HepG2 (cell line): ENCODE results near the gene INTS15. TPM values are rescaled to one million over a fixed set of nuclear protein-coding genes. Genes with fewer than 3 reads are reported as not detected.

ENCODE experiments used
- ADNP ChIP-seq: sonication (generic); formaldehyde crosslinking; IDR thresholded peaks from 2 replicates; pipeline ENCODE4 v1.4.0; 2020; ENCODE audit warnings: missing genetic modification reagents
- FOSL2 ChIP-seq: sonication (generic); formaldehyde crosslinking; IDR thresholded peaks from 2 replicates; pipeline ENCODE4 v1.4.0; 2020; ENCODE audit warnings: missing genetic modification reagents
- FOXO1 ChIP-seq: sonication (generic); formaldehyde crosslinking; IDR thresholded peaks from 2 replicates; pipeline ENCODE4 v1.4.0; 2020; ENCODE audit warnings: missing genetic modification reagents
- JDP2 ChIP-seq: sonication (generic); formaldehyde crosslinking; IDR thresholded peaks from 2 replicates; pipeline ENCODE4 v1.8.1; 2022; ENCODE audit warnings: missing genetic modification reagents, borderline replicate concordance
- NCOA5 ChIP-seq: sonication (generic); formaldehyde crosslinking; IDR thresholded peaks from 2 replicates; pipeline ENCODE4 v1.4.0; 2020; ENCODE audit warnings: missing genetic modification reagents
- NFE2L1 ChIP-seq: sonication (generic); formaldehyde crosslinking; IDR thresholded peaks from 2 replicates; pipeline ENCODE4 v1.4.0; 2020; ENCODE audit warnings: missing genetic modification reagents, mild to moderate bottlenecking, borderline replicate concordance
- RFX3 ChIP-seq: IDR thresholded peaks from 2 replicates; pipeline ENCODE4 v1.6.1; 2016; ENCODE audit warnings: missing biosample characterization, missing genetic modification reagents
- RFXANK ChIP-seq: IDR thresholded peaks from 2 replicates; pipeline ENCODE4 v1.6.1; 2016
- SRF ChIP-seq: IDR thresholded peaks from 2 replicates; pipeline ENCODE4 v1.6.1; 2011; ENCODE audit warnings: mild to moderate bottlenecking, low read depth, low read length, moderate library complexity
- TBL1XR1 ChIP-seq: fragments of 150-350 bp; IDR thresholded peaks from 2 replicates; pipeline ENCODE4 v1.6.1; 2014; ENCODE audit warnings: borderline replicate concordance, low read length; ENCODE audit not compliant: partially characterized antibody
- TBX2 ChIP-seq: sonication (generic); formaldehyde crosslinking; IDR thresholded peaks from 2 replicates; pipeline ENCODE4 v1.5.0; 2020; ENCODE audit warnings: missing genetic modification reagents, mild to moderate bottlenecking, borderline replicate concordance
- THAP11 ChIP-seq: IDR thresholded peaks from 2 replicates; pipeline ENCODE4 v1.6.1; 2016; ENCODE audit warnings: missing biosample characterization, missing genetic modification reagents
- ZFP41 ChIP-seq: sonication (generic); formaldehyde crosslinking; IDR thresholded peaks from 2 replicates; pipeline ENCODE4 v1.4.0; 2020; ENCODE audit warnings: mild to moderate bottlenecking, missing genetic modification reagents, borderline replicate concordance
- ZNF260 ChIP-seq: sonication (generic); formaldehyde crosslinking; IDR thresholded peaks from 2 replicates; pipeline ENCODE4 v1.4.0; 2020; ENCODE audit warnings: missing genetic modification reagents, low read depth, mild to moderate bottlenecking, borderline replicate concordance
- ZNF317 ChIP-seq: sonication (generic); formaldehyde crosslinking; IDR thresholded peaks from 2 replicates; pipeline ENCODE4 v1.5.0; 2020; ENCODE audit warnings: mild to moderate bottlenecking, missing genetic modification reagents
- ZNF552 ChIP-seq: sonication (generic); formaldehyde crosslinking; IDR thresholded peaks from 2 replicates; pipeline ENCODE4 v1.9.0; 2022; ENCODE audit warnings: missing genetic modification reagents, mild to moderate bottlenecking, borderline replicate concordance
- ZNF556 ChIP-seq: sonication (generic); formaldehyde crosslinking; IDR thresholded peaks from 2 replicates; pipeline ENCODE4 v1.4.0; 2020; ENCODE audit warnings: mild to moderate bottlenecking, missing genetic modification reagents, borderline replicate concordance
- ZNF891 ChIP-seq: sonication (generic); formaldehyde crosslinking; IDR thresholded peaks from 2 replicates; pipeline ENCODE4 v1.5.0; 2020; ENCODE audit warnings: mild to moderate bottlenecking, missing genetic modification reagents
- polyA plus RNA-seq, 8 experiments: library from polyadenylated mRNA; depleted of rRNA in 3 of 8; stranded (reverse) in 7 of 8; unstranded in 1 of 8; fragments of >200 nt; fragmentation: Illumina TruSeq in 4 of 8; extraction: Trizol in 4 of 8; gene quantifications; 2 replicates each; pipeline versions ENCODE4 v1.2.1 to v1.2.3, GENCODE V29; 2011 to 2016; ENCODE audit warnings: low read depth in 4 of 8, missing spikeins in 1 of 8, mixed read lengths in 1 of 8; ENCODE audit not compliant: insufficient read depth in 1 of 8
- total RNA-seq, 5 experiments: library from RNA; depleted of rRNA; stranded (reverse); fragments of >200 nt; fragmentation: Illumina TruSeq; extraction: Trizol; gene quantifications; 2 replicates each; pipeline ENCODE4 v1.2.3, GENCODE V29; 2016; ENCODE audit warnings: low read depth in 1 of 5
- TF ChIP-seq, protein P1 (sequence below): sonication (generic); formaldehyde crosslinking; IDR thresholded peaks from 2 replicates; pipeline ENCODE4 v1.4.0; 2020; ENCODE audit warnings: missing genetic modification reagents, borderline replicate concordance
- TF ChIP-seq, protein P2 (sequence below): sonication (generic); formaldehyde crosslinking; IDR thresholded peaks from 2 replicates; pipeline ENCODE4 v1.5.0; 2020; ENCODE audit warnings: missing genetic modification reagents
- TF ChIP-seq, protein P3 (sequence below): sonication (generic); formaldehyde crosslinking; IDR thresholded peaks from 2 replicates; pipeline ENCODE4 v1.4.0; 2020; ENCODE audit warnings: mild to moderate bottlenecking, low read depth, missing genetic modification reagents
- TF ChIP-seq, protein P4 (sequence below): sonication (generic); formaldehyde crosslinking; IDR thresholded peaks from 2 replicates; pipeline ENCODE4 v1.4.0; 2020; ENCODE audit warnings: missing genetic modification reagents
- TF ChIP-seq, protein P5 (sequence below): sonication (generic); formaldehyde crosslinking; IDR thresholded peaks from 2 replicates; pipeline ENCODE4 v1.8.0; 2022; ENCODE audit warnings: mild to moderate bottlenecking, missing genetic modification reagents, borderline replicate concordance

INTS15 gene
- total and polyA plus RNA-seq, 2 of the 13 experiments (the other 11 are each of a cell fraction or from before 2014, with no cell fraction given) = 16.3 to 25.7 TPM

DNA sequence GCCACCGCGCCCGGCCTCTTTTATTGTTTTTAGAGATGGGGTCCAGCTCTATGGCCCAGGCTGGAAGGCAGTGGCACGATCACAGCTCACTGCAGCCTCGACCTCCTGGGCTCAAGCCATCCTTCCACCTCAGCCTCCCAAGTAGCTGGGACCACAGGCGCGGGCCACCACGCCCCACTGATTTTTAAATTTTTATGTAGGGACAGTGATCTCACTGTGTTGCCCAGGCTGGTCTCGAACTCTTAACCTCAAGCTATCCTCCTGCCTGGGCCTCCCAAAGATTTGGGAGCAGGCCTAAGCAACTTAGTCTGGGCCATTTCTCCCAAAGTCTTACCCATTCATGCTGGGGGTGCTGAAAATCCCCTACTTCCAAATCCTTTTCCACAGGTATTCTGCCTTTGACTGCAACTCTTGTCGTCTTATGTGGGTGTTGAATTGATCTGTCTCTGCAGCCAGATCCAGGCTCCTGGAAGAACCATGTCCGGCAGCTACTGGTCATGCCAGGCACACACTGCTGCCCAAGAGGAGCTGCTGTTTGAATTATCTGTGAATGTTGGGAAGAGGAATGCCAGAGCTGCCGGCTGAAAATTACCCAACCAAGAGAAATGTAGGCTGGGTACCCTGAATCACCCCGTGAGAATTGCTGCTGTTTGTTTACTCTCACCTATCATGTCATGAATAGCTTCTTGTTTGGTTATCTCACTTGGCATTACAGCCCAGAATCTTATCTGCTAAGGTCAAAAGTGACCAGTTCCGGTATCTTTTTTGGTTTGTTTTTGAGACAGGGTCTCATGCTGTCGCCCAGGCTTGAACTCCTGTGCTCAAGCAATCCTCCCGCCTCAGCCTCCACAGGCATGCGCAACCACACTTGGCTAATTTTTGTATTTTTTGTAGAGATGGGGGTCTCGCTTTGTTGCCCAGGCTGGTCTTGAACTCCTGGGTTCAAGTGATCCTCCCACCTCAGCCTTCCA, 11.4 kb upstream of the INTS15 start (continued):
- TF ChIP-seq NCOA5 (CRISPR knock-in tag) (no peak), TBL1XR1 (no peak), RFXANK (CRISPR knock-in tag) (0 out of 2 replicates have a peak, but pooled peaks have one; percentile 26), NFE2L1 (CRISPR knock-in tag) (no peak), ZFP41 (CRISPR knock-in tag) (no peak), TBX2 (CRISPR knock-in tag) (peak; percentile 96), ZNF556 (peak; percentile 40; the same call in 1 of the 2 replicates), ADNP (CRISPR knock-in tag) (no peak), ZNF552 (CRISPR knock-in tag) (no peak), FOXO1 (CRISPR knock-in tag) (peak; percentile 85), SRF (0 out of 2 replicates have a peak, but pooled peaks have one; percentile 56), JDP2 (CRISPR knock-in tag) (no peak; the same call in 1 of the 2 replicates), ZNF891 (no peak), ZNF260 (no peak), THAP11 (CRISPR knock-in tag) (peak; percentile 76), ZNF317 (CRISPR knock-in tag) (peak; percentile 75; the same call in 1 of the 2 replicates), RFX3 (CRISPR knock-in tag) (no peak), FOSL2 (peak; percentile 89)
- TF ChIP-seq, protein P1, sequence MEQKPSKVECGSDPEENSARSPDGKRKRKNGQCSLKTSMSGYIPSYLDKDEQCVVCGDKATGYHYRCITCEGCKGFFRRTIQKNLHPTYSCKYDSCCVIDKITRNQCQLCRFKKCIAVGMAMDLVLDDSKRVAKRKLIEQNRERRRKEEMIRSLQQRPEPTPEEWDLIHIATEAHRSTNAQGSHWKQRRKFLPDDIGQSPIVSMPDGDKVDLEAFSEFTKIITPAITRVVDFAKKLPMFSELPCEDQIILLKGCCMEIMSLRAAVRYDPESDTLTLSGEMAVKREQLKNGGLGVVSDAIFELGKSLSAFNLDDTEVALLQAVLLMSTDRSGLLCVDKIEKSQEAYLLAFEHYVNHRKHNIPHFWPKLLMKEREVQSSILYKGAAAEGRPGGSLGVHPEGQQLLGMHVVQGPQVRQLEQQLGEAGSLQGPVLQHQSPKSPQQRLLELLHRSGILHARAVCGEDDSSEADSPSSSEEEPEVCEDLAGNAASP = peak; percentile 98
- TF ChIP-seq, protein P2, sequence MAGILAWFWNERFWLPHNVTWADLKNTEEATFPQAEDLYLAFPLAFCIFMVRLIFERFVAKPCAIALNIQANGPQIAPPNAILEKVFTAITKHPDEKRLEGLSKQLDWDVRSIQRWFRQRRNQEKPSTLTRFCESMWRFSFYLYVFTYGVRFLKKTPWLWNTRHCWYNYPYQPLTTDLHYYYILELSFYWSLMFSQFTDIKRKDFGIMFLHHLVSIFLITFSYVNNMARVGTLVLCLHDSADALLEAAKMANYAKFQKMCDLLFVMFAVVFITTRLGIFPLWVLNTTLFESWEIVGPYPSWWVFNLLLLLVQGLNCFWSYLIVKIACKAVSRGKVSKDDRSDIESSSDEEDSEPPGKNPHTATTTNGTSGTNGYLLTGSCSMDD (CRISPR knock-in tag) = no peak
- TF ChIP-seq, protein P3, sequence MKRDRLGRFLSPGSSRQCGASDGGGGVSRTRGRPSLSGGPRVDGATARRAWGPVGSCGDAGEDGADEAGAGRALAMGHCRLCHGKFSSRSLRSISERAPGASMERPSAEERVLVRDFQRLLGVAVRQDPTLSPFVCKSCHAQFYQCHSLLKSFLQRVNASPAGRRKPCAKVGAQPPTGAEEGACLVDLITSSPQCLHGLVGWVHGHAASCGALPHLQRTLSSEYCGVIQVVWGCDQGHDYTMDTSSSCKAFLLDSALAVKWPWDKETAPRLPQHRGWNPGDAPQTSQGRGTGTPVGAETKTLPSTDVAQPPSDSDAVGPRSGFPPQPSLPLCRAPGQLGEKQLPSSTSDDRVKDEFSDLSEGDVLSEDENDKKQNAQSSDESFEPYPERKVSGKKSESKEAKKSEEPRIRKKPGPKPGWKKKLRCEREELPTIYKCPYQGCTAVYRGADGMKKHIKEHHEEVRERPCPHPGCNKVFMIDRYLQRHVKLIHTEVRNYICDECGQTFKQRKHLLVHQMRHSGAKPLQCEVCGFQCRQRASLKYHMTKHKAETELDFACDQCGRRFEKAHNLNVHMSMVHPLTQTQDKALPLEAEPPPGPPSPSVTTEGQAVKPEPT (CRISPR knock-in tag) = no peak
- TF ChIP-seq, protein P4, sequence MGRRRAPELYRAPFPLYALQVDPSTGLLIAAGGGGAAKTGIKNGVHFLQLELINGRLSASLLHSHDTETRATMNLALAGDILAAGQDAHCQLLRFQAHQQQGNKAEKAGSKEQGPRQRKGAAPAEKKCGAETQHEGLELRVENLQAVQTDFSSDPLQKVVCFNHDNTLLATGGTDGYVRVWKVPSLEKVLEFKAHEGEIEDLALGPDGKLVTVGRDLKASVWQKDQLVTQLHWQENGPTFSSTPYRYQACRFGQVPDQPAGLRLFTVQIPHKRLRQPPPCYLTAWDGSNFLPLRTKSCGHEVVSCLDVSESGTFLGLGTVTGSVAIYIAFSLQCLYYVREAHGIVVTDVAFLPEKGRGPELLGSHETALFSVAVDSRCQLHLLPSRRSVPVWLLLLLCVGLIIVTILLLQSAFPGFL (CRISPR knock-in tag) = no peak
- TF ChIP-seq, protein P5, sequence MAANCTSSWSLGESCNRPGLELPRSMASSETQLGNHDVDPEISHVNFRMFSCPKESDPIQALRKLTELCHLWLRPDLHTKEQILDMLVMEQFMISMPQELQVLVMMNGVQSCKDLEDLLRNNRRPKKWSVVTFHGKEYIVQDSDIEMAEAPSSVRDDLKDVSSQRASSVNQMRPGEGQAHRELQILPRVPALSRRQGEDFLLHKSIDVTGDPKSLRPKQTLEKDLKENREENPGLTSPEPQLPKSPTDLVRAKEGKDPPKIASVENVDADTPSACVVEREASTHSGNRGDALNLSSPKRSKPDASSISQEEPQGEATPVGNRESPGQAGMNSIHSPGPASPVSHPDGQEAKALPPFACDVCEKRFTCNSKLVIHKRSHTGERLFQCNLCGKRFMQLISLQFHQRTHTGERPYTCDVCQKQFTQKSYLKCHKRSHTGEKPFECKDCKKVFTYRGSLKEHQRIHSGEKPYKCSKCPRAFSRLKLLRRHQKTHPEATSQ = no peak
